Left ventricle myocardium inferior (tissue), 1 donor: ENCODE results near the gene RBCK1. TPM values are rescaled to one million over a fixed set of nuclear protein-coding genes. Genes with fewer than 3 reads are reported as not detected.
"Not testable (repeated sequence)": the region's sequence is repeated elsewhere in the genome, so short reads cannot be mapped to it uniquely, and the experiment has no call there.

Experiments used
- DNase-seq: peaks from one replicate; pipeline ENCODE4 v3.0.0-alpha.2; 2020
- H3K27ac ChIP-seq: fragments of 200-600 bp; replicated peaks from 2 replicates; pipeline ENCODE4 v1.8.0; 2021
- H3K27me3 ChIP-seq: fragments of 200-600 bp; 2 replicates; pipeline ENCODE4 v1.8.0; 2021; ENCODE audit warnings: low read depth
- H3K36me3 ChIP-seq: fragments of 200-600 bp; 2 replicates; pipeline ENCODE4 v1.8.0; 2021
- H3K4me1 ChIP-seq: fragments of 200-600 bp; 2 replicates; pipeline ENCODE4 v1.8.0; 2021
- H3K4me3 ChIP-seq: fragments of 200-600 bp; 2 replicates; pipeline ENCODE4 v1.8.0; 2021; ENCODE audit warnings: mild to moderate bottlenecking, moderate library complexity
- H3K9me3 ChIP-seq: fragments of 200-600 bp; replicated peaks from 2 replicates; pipeline ENCODE4 v1.8.0; 2021
- CTCF ChIP-seq: fragments of 200-600 bp; IDR thresholded peaks from 2 replicates; pipeline ENCODE4 v1.8.0; 2021; ENCODE audit warnings: antibody characterized with exemption, mild to moderate bottlenecking, borderline replicate concordance
- intact Hi-C: fragments of 100-400 bp; cut with micrococcal nuclease; formaldehyde crosslinking; loops from one replicate; pipeline ENCODE4 v1.11.0; 2022
- total RNA-seq: library from RNA; stranded (reverse); fragmentation: NEBNext Ultra II Directional; extraction: Animal tissue kit (Norgen Biotek cat#: 25700); gene quantifications from one replicate; pipeline ENCODE4 v1.2.1, GENCODE V29; 2021
- donor health status: DM: no; HTN: yes; CAD: no; lungs with severe emphysema.

RBCK1 gene
- total RNA-seq, 1 donor from 2014 or later: 49.7 TPM

- H3K27me3 ChIP-seq: peaks cover 10% of the 10 kb centered on the region
- no peak overlapping the region for H3K27ac ChIP-seq
- no peak overlapping the region for H3K4me3 ChIP-seq
- H3K36me3 ChIP-seq: peaks cover 5% of the 10 kb centered on the region
- H3K4me1 ChIP-seq: no peaks in the 10 kb centered on the region
- H3K9me3 ChIP-seq: peaks cover 4% of the 10 kb centered on the region
- TF ChIP-seq CTCF: no peak
- DNase-seq: no peak
- intact Hi-C loops: no loop called here
These were observed 61.8 kb downstream of the RBCK1 start for GRCh38 chr20:469746-470490.

- DNase-seq: no peak
- H3K27me3 ChIP-seq: peaks cover 10% of the 10 kb centered on the region
- TF ChIP-seq CTCF: no peak
- H3K36me3 ChIP-seq: peaks cover 5% of the 10 kb centered on the region
- no peaks in the 10 kb centered on the region for H3K4me1 ChIP-seq
- H3K27ac ChIP-seq: no peak overlapping the region
- intact Hi-C loops: no loop called here
- peaks cover 4% of the 10 kb centered on the region for H3K9me3 ChIP-seq
- no peak overlapping the region for H3K4me3 ChIP-seq
These were observed 64.2 kb downstream of the RBCK1 start for GRCh38 chr20:472137-472846.

- intact Hi-C loops: no loop called here
- Histone ChIP-seq H3K27me3 (peaks cover 7% of the 10 kb centered on the region), H3K9me3 (peaks cover 4% of the 10 kb centered on the region), H3K4me1 (no peaks in the 10 kb centered on the region), H3K36me3 (peaks cover 10% of the 10 kb centered on the region), H3K4me3 (no peak overlapping the region), H3K27ac (no peak overlapping the region)
- TF ChIP-seq CTCF: no peak
- DNase-seq: no peak
These were observed 64.8 kb downstream of the RBCK1 start for GRCh38 chr20:472889-473292.

- TF ChIP-seq CTCF: no peak
- H3K9me3 ChIP-seq: peaks cover 4% of the 10 kb centered on the region
- DNase-seq: no peak
- H3K4me1 ChIP-seq: peaks cover 5% of the 10 kb centered on the region
- no peak overlapping the region for H3K27ac ChIP-seq
- H3K36me3 ChIP-seq: peaks cover 13% of the 10 kb centered on the region
- H3K27me3 ChIP-seq: no peaks in the 10 kb centered on the region
- intact Hi-C loops: no loop called here
- no peak overlapping the region for H3K4me3 ChIP-seq
These were observed 66.5 kb downstream of the RBCK1 start for GRCh38 chr20:474581-474980.

- intact Hi-C loops: loop anchor here (5.0 kb wide), 1 partner anchor 118 kb away; no protein-coding TSS in a partner anchor
- Histone ChIP-seq H3K36me3 (peaks cover 13% of the 10 kb centered on the region), H3K4me1 (peaks cover 5% of the 10 kb centered on the region), H3K27ac (no peak overlapping the region), H3K4me3 (no peak overlapping the region), H3K9me3 (no peaks in the 10 kb centered on the region), H3K27me3 (no peaks in the 10 kb centered on the region)
- DNase-seq: no peak
- no peak for TF ChIP-seq CTCF
These were observed 67.6 kb downstream of the RBCK1 start for GRCh38 chr20:475463-476357.

GRCh38 chr20:476561-477249 lies 68.6 kb downstream of the RBCK1 start:
- not testable (repeated sequence) for H3K4me1 ChIP-seq, H3K9me3 ChIP-seq, DNase-seq, H3K27ac ChIP-seq, H3K27me3 ChIP-seq, H3K4me3 ChIP-seq
- peaks cover 20% of the 10 kb centered on the region for H3K36me3 ChIP-seq
- intact Hi-C loops: loop anchor here (5.0 kb wide), 1 partner anchor 119 kb away; no protein-coding TSS in a partner anchor
